CD4-positive, alpha-beta memory T cell (primary cell): ENCODE measurements around the gene OR5P2. TPM values are rescaled to one million over a fixed set of nuclear protein-coding genes. Genes with fewer than 3 reads are reported as not detected.

ENCODE experiments used
- CTCF ChIA-PET: fragments of 350-600 bp; sonication (Branson Sonifier 250); formaldehyde crosslinking; loops from one replicate; lab custom pipeline; 2021; ENCODE audit warnings: inconsistent platforms; ENCODE audit not compliant: partially characterized antibody; lab: Charles Lee
- POLR2A ChIA-PET: fragments of 350-600 bp; sonication (Branson Sonifier 250); formaldehyde crosslinking; loops from one replicate; lab custom pipeline; 2021; ENCODE audit not compliant: partially characterized antibody; lab: Charles Lee
- DNase-seq, 5 donors: peaks; one replicate each; pipeline versions ENCODE4 v3.0.0 to v3.0.0-alpha.2; 2020 to 2022; ENCODE audit warnings: mixed read lengths in 1 of 5
- H3K27ac ChIP-seq: one replicate; pipeline ENCODE4 v1.7.0; 2013; ENCODE audit warnings: low read depth, low read length
- H3K27me3 ChIP-seq: 2 replicates; pipeline ENCODE4 v1.7.0; 2013; ENCODE audit warnings: mild to moderate bottlenecking, low read length, moderate library complexity; ENCODE audit not compliant: insufficient read depth
- H3K36me3 ChIP-seq: 2 replicates; pipeline ENCODE4 v1.7.0; 2013; ENCODE audit warnings: mild to moderate bottlenecking, low read length, moderate library complexity; ENCODE audit not compliant: insufficient read depth
- H3K4me1 ChIP-seq: 2 replicates; pipeline ENCODE4 v1.7.0; 2013; ENCODE audit warnings: mild to moderate bottlenecking, low read length, moderate library complexity; ENCODE audit not compliant: insufficient read depth
- H3K4me3 ChIP-seq, 2 donors: one replicate each; pipeline ENCODE4 v1.7.0; 2013; ENCODE audit warnings: low read length in 2 of 2, mild to moderate bottlenecking in 1 of 2
- H3K9me3 ChIP-seq, 2 donors: one replicate each; pipeline ENCODE4 v1.7.0; 2013; ENCODE audit warnings: low read length in 2 of 2, control low read depth in 1 of 2; ENCODE audit not compliant: control insufficient read depth in 1 of 2
- H3K27ac Mint-ChIP-seq, 7 donors: one replicate each; pipeline ENCODE4 v1.8.0; 2020 to 2021; ENCODE audit warnings: mixed read lengths in 7 of 7, mild to moderate bottlenecking in 6 of 7, inconsistent platforms in 3 of 7, moderate library complexity in 3 of 7
- H3K27me3 Mint-ChIP-seq, 2 donors: one replicate each; pipeline ENCODE4 v1.8.0; 2020 to 2021; ENCODE audit warnings: mixed read lengths in 2 of 2
- H3K36me3 Mint-ChIP-seq, 2 donors: one replicate each; pipeline ENCODE4 v1.8.0; 2020 to 2021; ENCODE audit warnings: mixed read lengths in 2 of 2, inconsistent platforms in 1 of 2, mild to moderate bottlenecking in 1 of 2
- H3K4me1 Mint-ChIP-seq, 4 donors: one replicate each; pipeline ENCODE4 v1.8.0; 2020 to 2021; ENCODE audit warnings: mixed read lengths in 4 of 4, mild to moderate bottlenecking in 1 of 4
- H3K4me3 Mint-ChIP-seq, 8 donors: one replicate each; pipeline ENCODE4 v1.8.0; 2020 to 2021; ENCODE audit warnings: mixed read lengths in 8 of 8, mild to moderate bottlenecking in 7 of 8, moderate library complexity in 6 of 8, inconsistent platforms in 3 of 8
- H3K9me3 Mint-ChIP-seq, 8 donors: one replicate each; pipeline ENCODE4 v1.8.0; 2020 to 2021; ENCODE audit warnings: mixed read lengths in 8 of 8, mild to moderate bottlenecking in 5 of 8, inconsistent platforms in 3 of 8, moderate library complexity in 1 of 8
- intact Hi-C: fragments of 100-400 bp; cut with micrococcal nuclease; formaldehyde crosslinking; loops from one replicate; pipeline ENCODE4 v1.15.1; 2023
- polyA plus RNA-seq, 2 donors: library from polyadenylated mRNA; unstranded; fragments of 300-500 nt; fragmentation: Illumina TruSeq; gene quantifications; one replicate each; pipeline ENCODE4 v1.2.3, GENCODE V29; 2021
- total RNA-seq, 2 experiments: library from RNA; stranded (reverse); gene quantifications; one replicate each; pipeline ENCODE4 v1.2.3, GENCODE V29; 2021

OR5P2 gene
- total and polyA plus RNA-seq, 4 experiments from 2014 or later, result not detected

GRCh38 chr11:7759010-7759409, 37.7 kb downstream of the OR5P2 start:
- CTCF ChIA-PET, result no interaction called here
- Mint-ChIP-seq H3K9me3 (peaks cover 0 to 1% (median 0%) of the 10 kb centered on the region in 8 donors), H3K36me3 (no peaks in the 10 kb centered on the region), H3K27ac (no peak overlapping the region), H3K4me1 (peaks cover 0 to 3% (median 0%) of the 10 kb centered on the region in 4 donors), H3K4me3 (no peak overlapping the region), H3K27me3 (peaks cover 2 to 3% of the 10 kb centered on the region in 2 donors)
- no peak for DNase-seq
- intact Hi-C loops, result no loop called here
- Histone ChIP-seq H3K4me3 (no peak overlapping the region), H3K27ac (no peak overlapping the region), H3K9me3 (no peaks in the 10 kb centered on the region), H3K36me3 (no peaks in the 10 kb centered on the region), H3K27me3 (no peaks in the 10 kb centered on the region), H3K4me1 (no peaks in the 10 kb centered on the region)
- POLR2A ChIA-PET, result no interaction called here

GRCh38 chr11:7749456-7749855, 47.3 kb downstream of the OR5P2 start:
- no peak for DNase-seq
- Mint-ChIP-seq H3K4me1 (no peaks in the 10 kb centered on the region), H3K9me3 (peaks cover 0 to 2% (median 0%) of the 10 kb centered on the region in 8 donors), H3K27ac (no peak overlapping the region), H3K4me3 (no peak overlapping the region), H3K36me3 (no peaks in the 10 kb centered on the region), H3K27me3 (peaks cover 0 to 4% of the 10 kb centered on the region in 2 donors)
- Histone ChIP-seq H3K4me3 (no peak overlapping the region), H3K27ac (no peak overlapping the region), H3K27me3 (no peaks in the 10 kb centered on the region), H3K4me1 (no peaks in the 10 kb centered on the region), H3K36me3 (no peaks in the 10 kb centered on the region), H3K9me3 (no peaks in the 10 kb centered on the region)
- intact Hi-C loops, result no loop called here
- ChIA-PET CTCF (no interaction called here), POLR2A (no interaction called here)

Other genes starting within 250 kb of the OR5P2 start
- not detected for gene CYB5R2, start 123.4 kb downstream of the OR5P2 start, total RNA-seq
- under 1 TPM in 1 of 2 donors, not detected in 1; 0.17 TPM for gene CYB5R2, start 123.4 kb downstream of the OR5P2 start, polyA plus RNA-seq
- not detected for gene OVCH2, start 90.5 kb downstream of the OR5P2 start, total RNA-seq
- not detected for gene OVCH2, start 90.5 kb downstream of the OR5P2 start, polyA plus RNA-seq
- not detected for gene OR5P3, start 33.9 kb upstream of the OR5P2 start, total RNA-seq
- not detected for gene OR5P3, start 33.9 kb upstream of the OR5P2 start, polyA plus RNA-seq
- not detected for gene OR10A6, start 134.3 kb upstream of the OR5P2 start, total RNA-seq
- not detected for gene OR10A6, start 134.3 kb upstream of the OR5P2 start, polyA plus RNA-seq
- not detected for gene OR10A3, start 144.8 kb upstream of the OR5P2 start, total RNA-seq
- not detected for gene OR10A3, start 144.8 kb upstream of the OR5P2 start, polyA plus RNA-seq
- not detected for gene NLRP10, start 168.5 kb upstream of the OR5P2 start, total RNA-seq
- not detected for gene NLRP10, start 168.5 kb upstream of the OR5P2 start, polyA plus RNA-seq
- 100 to 1,000 TPM; 317 to 330 TPM for gene EIF3F, start 190.4 kb upstream of the OR5P2 start, total RNA-seq
- gene EIF3F, start 190.4 kb upstream of the OR5P2 start, polyA plus RNA-seq, result 100 to 1,000 TPM; 390 to 441 TPM